ENCODE results near the gene NTM.

DNA sequence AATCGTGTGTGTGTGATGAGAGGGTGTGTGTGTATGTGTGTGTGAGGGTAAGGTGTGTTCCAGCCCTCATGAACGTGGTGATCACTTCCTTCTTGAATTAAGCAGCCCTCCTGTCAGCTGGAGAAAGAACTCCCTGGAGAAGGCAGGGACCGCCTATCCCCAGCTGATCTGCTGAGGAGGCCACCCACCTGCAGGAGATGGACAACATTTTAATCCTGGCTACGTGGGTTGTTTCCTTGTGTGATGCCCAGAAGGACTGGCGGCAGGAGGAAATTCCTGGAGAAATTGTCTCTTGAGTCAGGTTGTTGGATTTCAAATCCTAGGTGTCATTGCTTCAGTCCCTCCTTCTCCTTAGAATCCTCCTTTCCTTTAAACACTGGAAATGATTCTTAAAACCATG, 878.8 kb downstream of the NTM start:
- no peak for TF ChIP-seq POLR2A (IDR thresholded peaks at IDR 0.05)
- TF ChIP-seq, protein P1, sequence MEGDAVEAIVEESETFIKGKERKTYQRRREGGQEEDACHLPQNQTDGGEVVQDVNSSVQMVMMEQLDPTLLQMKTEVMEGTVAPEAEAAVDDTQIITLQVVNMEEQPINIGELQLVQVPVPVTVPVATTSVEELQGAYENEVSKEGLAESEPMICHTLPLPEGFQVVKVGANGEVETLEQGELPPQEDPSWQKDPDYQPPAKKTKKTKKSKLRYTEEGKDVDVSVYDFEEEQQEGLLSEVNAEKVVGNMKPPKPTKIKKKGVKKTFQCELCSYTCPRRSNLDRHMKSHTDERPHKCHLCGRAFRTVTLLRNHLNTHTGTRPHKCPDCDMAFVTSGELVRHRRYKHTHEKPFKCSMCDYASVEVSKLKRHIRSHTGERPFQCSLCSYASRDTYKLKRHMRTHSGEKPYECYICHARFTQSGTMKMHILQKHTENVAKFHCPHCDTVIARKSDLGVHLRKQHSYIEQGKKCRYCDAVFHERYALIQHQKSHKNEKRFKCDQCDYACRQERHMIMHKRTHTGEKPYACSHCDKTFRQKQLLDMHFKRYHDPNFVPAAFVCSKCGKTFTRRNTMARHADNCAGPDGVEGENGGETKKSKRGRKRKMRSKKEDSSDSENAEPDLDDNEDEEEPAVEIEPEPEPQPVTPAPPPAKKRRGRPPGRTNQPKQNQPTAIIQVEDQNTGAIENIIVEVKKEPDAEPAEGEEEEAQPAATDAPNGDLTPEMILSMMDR (IDR thresholded peaks at IDR 0.05), result no peak

All from Peyer's patch (tissue), 4 donors.